ENCODE measurements around the gene XAB2.

DNA sequence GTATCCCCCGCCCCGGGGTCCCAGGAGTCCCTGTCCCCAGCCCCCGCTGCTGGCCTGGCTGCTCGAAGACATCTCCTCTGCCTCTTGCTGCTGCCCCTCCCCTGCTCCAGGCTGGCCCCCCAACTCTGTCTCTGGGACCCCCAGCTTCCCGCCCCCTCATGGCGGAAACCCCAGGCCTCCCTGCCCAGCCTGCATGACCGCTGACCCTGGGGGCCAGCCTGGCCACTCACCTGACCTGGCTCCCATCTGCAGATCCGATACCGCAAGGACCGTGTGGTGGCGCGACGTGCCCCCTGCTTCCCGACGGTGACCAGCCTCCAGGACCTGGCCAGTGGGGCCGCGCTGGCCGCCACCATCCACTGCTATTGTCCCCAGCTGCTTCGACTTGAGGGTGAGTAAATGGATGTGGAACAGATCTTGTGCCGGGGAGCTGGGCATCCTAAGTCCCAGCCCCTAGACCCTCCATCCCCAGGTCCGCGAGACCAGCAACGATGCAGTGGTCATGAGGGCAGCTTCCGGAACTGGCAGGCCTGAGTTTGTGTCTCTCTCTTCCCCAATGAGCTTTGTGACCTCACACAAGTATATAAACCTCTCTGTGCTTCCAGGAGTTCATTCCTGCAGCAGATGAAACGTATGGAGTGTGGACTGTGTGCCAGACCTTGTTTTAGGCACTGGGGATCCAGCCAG lies 21.3 kb downstream of the XAB2 start:
- TF ChIP-seq, protein P1, sequence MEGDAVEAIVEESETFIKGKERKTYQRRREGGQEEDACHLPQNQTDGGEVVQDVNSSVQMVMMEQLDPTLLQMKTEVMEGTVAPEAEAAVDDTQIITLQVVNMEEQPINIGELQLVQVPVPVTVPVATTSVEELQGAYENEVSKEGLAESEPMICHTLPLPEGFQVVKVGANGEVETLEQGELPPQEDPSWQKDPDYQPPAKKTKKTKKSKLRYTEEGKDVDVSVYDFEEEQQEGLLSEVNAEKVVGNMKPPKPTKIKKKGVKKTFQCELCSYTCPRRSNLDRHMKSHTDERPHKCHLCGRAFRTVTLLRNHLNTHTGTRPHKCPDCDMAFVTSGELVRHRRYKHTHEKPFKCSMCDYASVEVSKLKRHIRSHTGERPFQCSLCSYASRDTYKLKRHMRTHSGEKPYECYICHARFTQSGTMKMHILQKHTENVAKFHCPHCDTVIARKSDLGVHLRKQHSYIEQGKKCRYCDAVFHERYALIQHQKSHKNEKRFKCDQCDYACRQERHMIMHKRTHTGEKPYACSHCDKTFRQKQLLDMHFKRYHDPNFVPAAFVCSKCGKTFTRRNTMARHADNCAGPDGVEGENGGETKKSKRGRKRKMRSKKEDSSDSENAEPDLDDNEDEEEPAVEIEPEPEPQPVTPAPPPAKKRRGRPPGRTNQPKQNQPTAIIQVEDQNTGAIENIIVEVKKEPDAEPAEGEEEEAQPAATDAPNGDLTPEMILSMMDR (conservative IDR thresholded peaks at IDR 0.05; ENCODE audit: low read depth, low read length) = no peak
- no peak for TF ChIP-seq EZH2 (IDR thresholded peaks at IDR 0.05; ENCODE audit: low read length, unreplicated experiment)

Measured in PC-3 (cell line).